IMR-90 (cell line): ENCODE results near the gene FGGY. TPM values are rescaled to one million over a fixed set of nuclear protein-coding genes. Genes with fewer than 3 reads are reported as not detected.

Source experiments
- ATAC-seq: fragments of 200-7000 bp; cut with Tn5 transposase; 2 replicates; pipeline ENCODE4 v1.9.1; 2020; ENCODE audit warnings: low read depth, mild to moderate bottlenecking, moderate library complexity
- BruUV-seq: library from RNA; stranded (reverse); fragments of 400-500 nt; replicated peaks from 2 replicates; lab custom pipeline; 2021; lab: Mats Ljungman, UMichigan
- CTCF ChIA-PET: fragments of 300-600 bp; formaldehyde crosslinking; extraction: SDS; loops from one replicate; lab custom pipeline; 2021; ENCODE audit warnings: antibody characterized with exemption; lab: Yijun Ruan, JAX
- POLR2A ChIA-PET: fragments of 300-600 bp; sonication (Branson Sonifier 250); formaldehyde crosslinking; loops from one replicate; lab custom pipeline; 2022; ENCODE audit warnings: antibody characterized with exemption; ENCODE audit not compliant: unreplicated experiment; lab: Charles Lee
- DNase-seq: peaks from one replicate; pipeline ENCODE4 v3.0.0; 2013
- H2AFZ ChIP-seq: replicated peaks from 2 replicates; pipeline ENCODE3; 2013; ENCODE audit warnings: low read length, mild to moderate bottlenecking; ENCODE audit not compliant: poor library complexity
- H2AK5ac ChIP-seq: 2 replicates; pipeline ENCODE4 v1.6.1; 2013; ENCODE audit warnings: low read depth, low read length, inconsistent platforms
- H2AK9ac ChIP-seq: replicated peaks from 2 replicates; pipeline ENCODE3; 2013; ENCODE audit warnings: mild to moderate bottlenecking, low read depth, low read length, moderate library complexity; ENCODE audit not compliant: poor library complexity
- H2BK120ac ChIP-seq: 2 replicates; pipeline ENCODE4 v1.6.1; 2013; ENCODE audit warnings: low read depth, low read length, inconsistent platforms
- H2BK15ac ChIP-seq: 3 replicates; pipeline ENCODE4 v1.6.1; 2013; ENCODE audit warnings: low read depth, low read length, inconsistent platforms
- H2BK20ac ChIP-seq: 2 replicates; pipeline ENCODE4 v1.6.1; 2013; ENCODE audit warnings: low read depth, mild to moderate bottlenecking, inconsistent platforms, low read length, moderate library complexity
- H2BK5ac ChIP-seq: 2 replicates; pipeline ENCODE4 v1.6.1; 2013; ENCODE audit warnings: mild to moderate bottlenecking, low read depth, low read length, inconsistent platforms; ENCODE audit not compliant: poor library complexity, severe bottlenecking
- H3K14ac ChIP-seq: replicated peaks from 2 replicates; pipeline ENCODE4 v1.6.1; 2013; ENCODE audit warnings: low read depth, low read length, inconsistent platforms
- H3K18ac ChIP-seq: 2 replicates; pipeline ENCODE4 v1.6.1; 2013; ENCODE audit warnings: low read depth, low read length, control low read depth
- H3K23ac ChIP-seq: 2 replicates; pipeline ENCODE4 v1.6.1; 2013; ENCODE audit warnings: low read depth, low read length, inconsistent platforms
- H3K27ac ChIP-seq: 2 replicates; pipeline ENCODE4 v1.5.1; 2013; ENCODE audit warnings: mild to moderate bottlenecking, control low read depth, low read length; ENCODE audit not compliant: insufficient read depth
- H3K27me3 ChIP-seq: 2 replicates; pipeline ENCODE4 v1.6.1; 2013; ENCODE audit warnings: low read length; ENCODE audit not compliant: control insufficient read depth, insufficient read depth
- H3K36me3 ChIP-seq: 2 replicates; pipeline ENCODE4 v1.6.1; 2013; ENCODE audit warnings: low read length, mixed read lengths; ENCODE audit not compliant: control insufficient read depth, insufficient read depth
- H3K4ac ChIP-seq: 2 replicates; pipeline ENCODE4 v1.6.1; 2013; ENCODE audit warnings: low read depth, low read length, inconsistent platforms
- H3K4me1 ChIP-seq: 2 replicates; pipeline ENCODE4 v1.6.1; 2013; ENCODE audit warnings: low read length, mixed read lengths; ENCODE audit not compliant: control insufficient read depth, insufficient read depth
- H3K4me2 ChIP-seq: 2 replicates; pipeline ENCODE4 v1.6.1; 2013; ENCODE audit warnings: low read depth, mild to moderate bottlenecking, control low read depth, low read length, moderate library complexity
- H3K4me3 ChIP-seq: 2 replicates; pipeline ENCODE4 v1.5.1; 2013; ENCODE audit warnings: low read depth, mild to moderate bottlenecking, control low read depth, low read length, moderate library complexity; ENCODE audit not compliant: insufficient read depth
- H3K56ac ChIP-seq: 2 replicates; pipeline ENCODE4 v1.6.1; 2013; ENCODE audit warnings: low read length, inconsistent platforms; ENCODE audit not compliant: insufficient read depth; ENCODE audit errors: extremely low read depth
- H3K79me1 ChIP-seq, 2 experiments: 2 replicates each; pipeline ENCODE4 v1.6.1; 2013; ENCODE audit warnings: low read length in 2 of 2, inconsistent platforms in 1 of 2, low read depth in 1 of 2
- H3K9ac ChIP-seq: 2 replicates; pipeline ENCODE4 v1.6.1; 2013; ENCODE audit warnings: low read depth, low read length, control low read depth
- H3K9me1 ChIP-seq: 2 replicates; pipeline ENCODE4 v1.6.1; 2013; ENCODE audit warnings: low read length, inconsistent platforms; ENCODE audit not compliant: insufficient read depth
- H3K9me3 ChIP-seq: 2 replicates; pipeline ENCODE4 v1.6.1; 2013; ENCODE audit warnings: low read length; ENCODE audit not compliant: control insufficient read depth, insufficient read depth
- H4K20me1 ChIP-seq: 2 replicates; pipeline ENCODE4 v1.6.1; 2013; ENCODE audit warnings: low read length, inconsistent platforms; ENCODE audit not compliant: insufficient read depth
- H4K5ac ChIP-seq: 2 replicates; pipeline ENCODE4 v1.6.1; 2013; ENCODE audit warnings: mild to moderate bottlenecking, low read depth, low read length, control low read depth
- H4K8ac ChIP-seq, 2 experiments: 2 replicates each; pipeline ENCODE4 v1.6.1; 2013; ENCODE audit warnings: low read depth in 2 of 2, low read length in 2 of 2, control low read depth in 1 of 2, inconsistent platforms in 1 of 2
- H4K91ac ChIP-seq: 2 replicates; pipeline ENCODE4 v1.6.1; 2013; ENCODE audit warnings: low read depth, low read length, inconsistent platforms; ENCODE audit not compliant: insufficient read depth
- BHLHE40 ChIP-seq: fragments of 150-350 bp; IDR thresholded peaks from 2 replicates; pipeline ENCODE4 v1.6.1; 2016; ENCODE audit warnings: mild to moderate bottlenecking, low read depth, low read length
- CEBPB ChIP-seq: IDR thresholded peaks from 2 replicates; pipeline ENCODE4 v1.6.1; 2012; ENCODE audit warnings: low read depth, low read length, improper control_type of control experiment
- CHD1 ChIP-seq: IDR thresholded peaks from 2 replicates; pipeline ENCODE4 v1.6.1; 2012; ENCODE audit warnings: low read depth, low read length, improper control_type of control experiment
- CTCF ChIP-seq: conservative IDR thresholded peaks from 2 replicates; pipeline ENCODE4 v1.5.1; 2012; ENCODE audit warnings: mild to moderate bottlenecking, low read depth, low read length, improper control_type of control experiment
- ELK1 ChIP-seq: fragments of 150-350 bp; IDR thresholded peaks from 2 replicates; pipeline ENCODE4 v1.6.1; 2016; ENCODE audit warnings: low read depth, mild to moderate bottlenecking, low read length, moderate library complexity, borderline replicate concordance
- FOS ChIP-seq: fragments of 150-350 bp; IDR thresholded peaks from 2 replicates; pipeline ENCODE4 v1.6.1; 2016; ENCODE audit warnings: low read depth, low read length
- MAFK ChIP-seq: IDR thresholded peaks from 2 replicates; pipeline ENCODE4 v1.6.1; 2012; ENCODE audit warnings: low read depth, low read length, improper control_type of control experiment
- MAZ ChIP-seq: IDR thresholded peaks from 2 replicates; pipeline ENCODE4 v1.6.1; 2012; ENCODE audit warnings: low read depth, mild to moderate bottlenecking, low read length, improper control_type of control experiment, moderate library complexity, borderline replicate concordance
- MXI1 ChIP-seq: IDR thresholded peaks from 2 replicates; pipeline ENCODE4 v1.6.1; 2012; ENCODE audit warnings: low read depth, mild to moderate bottlenecking, low read length, moderate library complexity, borderline replicate concordance
- NFE2L2 ChIP-seq: fragments of 150-350 bp; IDR thresholded peaks from 2 replicates; pipeline ENCODE4 v1.6.1; 2016; ENCODE audit warnings: low read depth, mild to moderate bottlenecking, low read length
- POLR2A ChIP-seq: IDR thresholded peaks from 2 replicates; pipeline ENCODE4 v1.6.1; 2012; ENCODE audit warnings: mild to moderate bottlenecking, low read depth, low read length
- RAD21 ChIP-seq: IDR thresholded peaks from 2 replicates; pipeline ENCODE4 v1.6.1; 2012; ENCODE audit warnings: low read length, improper control_type of control experiment
- RCOR1 ChIP-seq: IDR thresholded peaks from 2 replicates; pipeline ENCODE4 v1.6.1; 2012; ENCODE audit warnings: mild to moderate bottlenecking, low read length, improper control_type of control experiment; ENCODE audit not compliant: insufficient replicate concordance
- SMC3 ChIP-seq: fragments of 150-350 bp; IDR thresholded peaks from 2 replicates; pipeline ENCODE4 v1.6.1; 2016; ENCODE audit warnings: low read depth, mild to moderate bottlenecking, antibody characterized with exemption, low read length, moderate library complexity
- USF2 ChIP-seq: fragments of 150-350 bp; IDR thresholded peaks from 2 replicates; pipeline ENCODE4 v1.6.1; 2017; ENCODE audit warnings: mild to moderate bottlenecking, antibody characterized with exemption, low read length, low read depth
- WGBS, 2 experiments: methylation state at CpG; one replicate each; pipeline versions ENCODE4 v1.1.5 to v1.1.7; 2013; ENCODE audit warnings: missing lambda C conversion rate in 2 of 2; ENCODE audit not compliant: insufficient read length in 1 of 2; ENCODE audit errors: extremely low coverage in 2 of 2; 5-methylcytosine and 5-hydroxymethylcytosine counted together
- dilution Hi-C: fragments of 300-500 bp; cut with HindIII; formaldehyde crosslinking; loops from one replicate; pipeline ENCODE4 v1.14.3; 2018; ENCODE audit warnings: low sequenced_read_pairs; ENCODE audit not compliant: unreplicated experiment
- in situ Hi-C: fragments of 300-500 bp; cut with MboI; formaldehyde crosslinking; loops from 3 replicates; pipeline ENCODE4 v1.14.3; 2019; ENCODE audit warnings: low sequenced_read_pairs, inconsistent platforms, mixed read lengths
- intact Hi-C: fragments of 100-400 bp; cut with micrococcal nuclease; formaldehyde crosslinking; loops from 2 replicates; pipeline ENCODE4 v1.10.0; 2022
- polyA plus RNA-seq, 3 experiments: library from polyadenylated mRNA; depleted of rRNA; stranded (reverse); fragments of >200 nt; gene quantifications; 2 replicates each; pipeline ENCODE4 v1.2.3, GENCODE V29; 2012; ENCODE audit warnings: low replicate concordance in 1 of 3
- total RNA-seq: library from RNA; depleted of rRNA; stranded (reverse); fragments of >200 nt; gene quantifications from 2 replicates; pipeline ENCODE4 v1.2.3, GENCODE V29; 2012

FGGY gene
- total and polyA plus RNA-seq, 2 of the 4 experiments (the other 2 are of a cell fraction), result 5.6 to 14.0 TPM

GRCh38 chr1:59322394-59322793, 25.5 kb downstream of the FGGY start:
- Histone ChIP-seq H3K79me1 (no peaks in the 10 kb centered on the region), H4K91ac (no peak overlapping the region), H4K8ac (no peak overlapping the region), H4K5ac (no peak overlapping the region), H3K9me1 (0 out of 2 replicates have a peak, but pooled peaks cover 2% of the 10 kb centered on the region), H3K27ac (no peak overlapping the region), H3K36me3 (no peaks in the 10 kb centered on the region), H3K4me2 (no peak overlapping the region), H3K14ac (no peak overlapping the region), H3K56ac (no peak overlapping the region), H4K20me1 (no peaks in the 10 kb centered on the region), H2AK9ac (no peak overlapping the region), H2AK5ac (no peak overlapping the region), H3K18ac (no peak overlapping the region), H3K4ac (no peak overlapping the region), H3K4me1 (peaks cover 1% of the 10 kb centered on the region; the same call in 1 of the 2 replicates), H3K23ac (no peak overlapping the region), H3K27me3 (no peaks in the 10 kb centered on the region), H3K9me3 (no peaks in the 10 kb centered on the region), H2BK15ac (no peak overlapping the region), H2BK20ac (no peak overlapping the region), H3K9ac (no peak overlapping the region), H3K4me3 (no peak overlapping the region), H2BK120ac (no peak overlapping the region), H2AFZ (no peak overlapping the region), H2BK5ac (no peak overlapping the region)
- WGBS, 2 experiments, result no CpG with 5 or more reads among the region's 4 CpGs
- TF ChIP-seq RCOR1 (no peak), ELK1 (no peak), CTCF (no peak), MAFK (no peak), MXI1 (no peak), CEBPB (no peak), USF2 (no peak), POLR2A (no peak), SMC3 (no peak), NFE2L2 (no peak), CHD1 (no peak), RAD21 (no peak), BHLHE40 (no peak), FOS (no peak), MAZ (no peak)
- intact Hi-C loops, result loop anchor here (5.0 kb wide), 1 partner anchor 35 kb away; no protein-coding TSS in a partner anchor
- in situ Hi-C loops, result no loop called here
- POLR2A ChIA-PET, result no interaction called here
- CTCF ChIA-PET, result no interaction called here
- no TSS peak for BruUV-seq
- dilution Hi-C loops, result no loop called here
- ATAC-seq (no peak), DNase-seq (no peak)
